B cell (primary cell): ENCODE results near the gene SLC4A4.

Experiments
- EZH2 ChIP-seq: IDR thresholded peaks from 2 replicates; pipeline ENCODE4 v1.6.1; 2012; ENCODE audit warnings: borderline replicate concordance, low read depth, mild to moderate bottlenecking, moderate library complexity, low read length; ENCODE audit not compliant: insufficient read depth, poor library complexity, severe bottlenecking
- TF ChIP-seq, protein P1 (sequence below): fragments of 200-600 bp; IDR thresholded peaks from one replicate; pipeline ENCODE4 v1.8.0; 2022; ENCODE audit warnings: antibody characterized with exemption, mild to moderate bottlenecking

DNA sequence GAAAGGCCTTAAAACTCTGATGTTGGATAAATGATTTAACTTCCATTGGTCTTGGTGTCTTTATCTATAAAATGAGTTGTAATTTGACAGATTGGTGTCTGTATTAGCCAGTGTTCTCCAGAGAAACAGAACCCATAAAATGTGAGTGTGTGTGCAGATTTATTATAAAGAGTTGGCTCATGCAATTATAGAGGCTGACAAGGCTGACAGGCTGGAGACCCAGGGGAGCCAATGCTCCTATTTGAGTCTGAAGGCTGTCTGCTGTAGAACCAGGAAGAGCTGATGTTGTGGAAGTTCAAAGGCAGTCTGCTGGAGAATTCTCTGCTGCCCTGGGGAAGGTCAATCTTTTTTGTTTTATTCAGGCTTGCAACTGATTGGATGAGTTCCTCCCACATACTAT lies 131.7 kb downstream of the SLC4A4 start:
- TF ChIP-seq, protein P1, sequence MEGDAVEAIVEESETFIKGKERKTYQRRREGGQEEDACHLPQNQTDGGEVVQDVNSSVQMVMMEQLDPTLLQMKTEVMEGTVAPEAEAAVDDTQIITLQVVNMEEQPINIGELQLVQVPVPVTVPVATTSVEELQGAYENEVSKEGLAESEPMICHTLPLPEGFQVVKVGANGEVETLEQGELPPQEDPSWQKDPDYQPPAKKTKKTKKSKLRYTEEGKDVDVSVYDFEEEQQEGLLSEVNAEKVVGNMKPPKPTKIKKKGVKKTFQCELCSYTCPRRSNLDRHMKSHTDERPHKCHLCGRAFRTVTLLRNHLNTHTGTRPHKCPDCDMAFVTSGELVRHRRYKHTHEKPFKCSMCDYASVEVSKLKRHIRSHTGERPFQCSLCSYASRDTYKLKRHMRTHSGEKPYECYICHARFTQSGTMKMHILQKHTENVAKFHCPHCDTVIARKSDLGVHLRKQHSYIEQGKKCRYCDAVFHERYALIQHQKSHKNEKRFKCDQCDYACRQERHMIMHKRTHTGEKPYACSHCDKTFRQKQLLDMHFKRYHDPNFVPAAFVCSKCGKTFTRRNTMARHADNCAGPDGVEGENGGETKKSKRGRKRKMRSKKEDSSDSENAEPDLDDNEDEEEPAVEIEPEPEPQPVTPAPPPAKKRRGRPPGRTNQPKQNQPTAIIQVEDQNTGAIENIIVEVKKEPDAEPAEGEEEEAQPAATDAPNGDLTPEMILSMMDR: no peak
- TF ChIP-seq EZH2: no peak
